Measurements from ENCODE around the gene CHCHD3. TPM values are rescaled to one million over a fixed set of nuclear protein-coding genes. Genes with fewer than 3 reads are reported as not detected.

The CHCHD3 gene
- total RNA-seq, 4 donors from 2014 or later: 33.9 to 37.2 (median 35.8) TPM

- no peak for DNase-seq (ENCODE audit: low spot score in 2 of 2)
- Histone ChIP-seq H3K9me3 (no peaks in the 10 kb centered on the region), H3K27me3 (no peaks in the 10 kb centered on the region), H3K4me3 (no peak overlapping the region), H3K4me1 (peaks cover 39% of the 10 kb centered on the region), H3K27ac (peak overlapping the region; percentile 58), H3K36me3 (no peaks in the 10 kb centered on the region)
- TF ChIP-seq POLR2A (IDR thresholded peaks at IDR 0.05): no peak
- no peak for TF ChIP-seq EP300 (IDR thresholded peaks at IDR 0.05)
- TF ChIP-seq POLR2AphosphoS5 (IDR thresholded peaks at IDR 0.05): no peak
- TF ChIP-seq CTCF (IDR thresholded peaks at IDR 0.05): no peak
- 51% methylated on average over 2 of the region's 2 CpGs for WGBS
Measured at GRCh38 chr7:133052826-133053225, 29.1 kb downstream of the CHCHD3 start.

DNA sequence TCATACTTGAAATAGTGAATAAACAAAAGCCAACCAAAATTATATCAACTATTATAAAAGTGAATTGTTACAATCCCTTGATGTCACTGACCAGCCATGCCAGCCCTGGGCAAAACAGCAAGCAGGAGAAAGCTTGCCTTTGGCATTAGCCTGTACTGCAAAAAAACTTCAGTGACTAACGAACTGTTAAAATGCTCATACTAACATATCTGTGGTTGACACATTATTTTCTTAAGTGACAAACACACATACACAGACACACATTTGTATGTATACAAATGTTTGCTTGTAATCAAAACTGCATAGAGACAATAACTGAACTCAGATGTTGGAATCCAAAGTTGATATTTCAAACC is 29.5 kb downstream of the CHCHD3 start:
- Histone ChIP-seq H3K4me3 (no peak overlapping the region), H3K36me3 (no peaks in the 10 kb centered on the region), H3K4me1 (peaks cover 39% of the 10 kb centered on the region), H3K27me3 (no peaks in the 10 kb centered on the region), H3K9me3 (no peaks in the 10 kb centered on the region), H3K27ac (peak overlapping the region; percentile 58)
- 62% methylated on average over 1 of the region's 1 CpG for WGBS
- DNase-seq (ENCODE audit: low spot score in 2 of 2): no peak
- no peak for TF ChIP-seq CTCF (IDR thresholded peaks at IDR 0.05)
- no peak for TF ChIP-seq POLR2AphosphoS5 (IDR thresholded peaks at IDR 0.05)
- TF ChIP-seq EP300 (IDR thresholded peaks at IDR 0.05): no peak
- TF ChIP-seq POLR2A (IDR thresholded peaks at IDR 0.05): no peak

DNA sequence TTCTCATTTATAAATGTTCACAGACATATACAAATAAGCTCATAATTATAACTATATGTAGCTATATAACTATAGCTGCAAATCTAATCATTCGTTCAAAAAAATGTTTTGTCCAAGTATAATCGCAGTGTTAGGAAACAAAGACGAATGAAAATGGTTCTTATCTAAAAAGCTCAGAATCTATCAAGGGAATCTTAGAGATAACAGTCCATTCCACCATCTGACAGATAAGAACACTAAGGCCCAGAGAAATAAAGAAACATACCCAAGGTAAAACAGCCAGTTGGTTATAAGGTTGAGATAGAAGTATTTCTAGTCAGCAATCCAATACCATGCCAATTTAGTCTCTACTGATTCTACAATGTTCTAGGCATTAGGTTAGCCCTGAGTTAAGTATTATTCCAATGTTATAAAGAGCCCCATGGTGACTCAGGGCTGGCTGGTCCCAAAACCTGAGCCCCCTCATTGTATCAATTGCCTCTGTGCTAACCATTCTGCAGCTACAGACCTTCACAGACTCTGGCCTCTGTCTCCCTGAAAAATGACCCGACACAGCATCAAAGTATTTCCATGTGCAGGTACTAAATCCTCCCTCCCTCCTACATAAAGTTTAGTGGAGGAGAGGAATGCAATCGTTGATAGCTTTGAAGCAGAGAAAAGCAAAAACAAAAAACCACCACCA is 30.0 kb downstream of the CHCHD3 start:
- peaks cover 39% of the 10 kb centered on the region for H3K4me1 ChIP-seq
- no peak for TF ChIP-seq POLR2AphosphoS5 (IDR thresholded peaks at IDR 0.05)
- TF ChIP-seq EP300 (IDR thresholded peaks at IDR 0.05): no peak
- TF ChIP-seq CTCF (IDR thresholded peaks at IDR 0.05): no peak
- TF ChIP-seq POLR2A (IDR thresholded peaks at IDR 0.05): no peak
- no peak overlapping the region for H3K4me3 ChIP-seq
- H3K27ac ChIP-seq: no peak overlapping the region
- no peak for DNase-seq (ENCODE audit: low spot score in 2 of 2)
- H3K36me3 ChIP-seq: no peaks in the 10 kb centered on the region
- no peaks in the 10 kb centered on the region for H3K9me3 ChIP-seq
- WGBS: 82% methylated on average over 5 of the region's 5 CpGs
- H3K27me3 ChIP-seq: no peaks in the 10 kb centered on the region

DNA sequence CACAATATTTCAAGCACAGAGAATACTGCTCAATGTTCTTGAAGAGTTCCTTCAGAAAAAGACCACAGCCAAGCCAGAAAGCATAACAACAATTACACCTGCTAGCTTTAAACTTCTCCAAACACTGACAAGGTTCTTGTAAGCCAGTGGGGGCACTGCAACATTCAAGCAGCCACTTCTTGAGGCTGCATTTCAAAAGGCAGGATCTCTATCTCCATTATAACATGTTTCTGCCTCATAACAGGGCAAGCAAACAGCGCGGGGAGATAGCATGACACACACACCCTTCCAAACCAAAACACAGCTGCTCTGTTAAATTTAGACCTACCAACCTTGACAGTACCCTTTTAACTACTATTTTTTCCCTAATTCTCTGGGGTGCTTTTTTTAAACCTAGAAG is 30.8 kb downstream of the CHCHD3 start:
- Histone ChIP-seq H3K4me3 (no peak overlapping the region), H3K27ac (no peak overlapping the region)
- no peak for DNase-seq (ENCODE audit: low spot score in 2 of 2)

More for the DNA sequence above, 30.8 kb downstream of the CHCHD3 start:
- TF ChIP-seq CTCF (IDR thresholded peaks at IDR 0.05) (no peak), POLR2AphosphoS5 (IDR thresholded peaks at IDR 0.05) (no peak), POLR2A (IDR thresholded peaks at IDR 0.05) (no peak), EP300 (IDR thresholded peaks at IDR 0.05) (no peak)
- Histone ChIP-seq H3K9me3 (no peaks in the 10 kb centered on the region), H3K36me3 (no peaks in the 10 kb centered on the region), H3K27me3 (no peaks in the 10 kb centered on the region), H3K4me1 (peaks cover 34% of the 10 kb centered on the region)
- 44% methylated on average over 2 of the region's 2 CpGs for WGBS
